Suprapubic skin (tissue), 4 donors: Measurements from ENCODE around the gene FAM171A2.

Experiments
- EP300 ChIP-seq: sonication (generic); formaldehyde crosslinking; IDR thresholded peaks from one replicate; pipeline ENCODE4 v1.6.1; 2017; ENCODE audit warnings: antibody characterized with exemption
- POLR2AphosphoS5 ChIP-seq, 3 donors: sonication (generic); formaldehyde crosslinking; IDR thresholded peaks; one replicate each; pipeline ENCODE4 v1.6.1; 2017; ENCODE audit warnings: antibody characterized with exemption in 3 of 3
- TF ChIP-seq, protein P1 (sequence below), 2 donors: fragments of 200-600 bp in 1 of 2; fragments of 450-650 bp in 1 of 2; sonication (generic) in 1 of 2; IDR thresholded peaks; one replicate each; pipeline ENCODE4 v1.5.1; 2016 to 2019; ENCODE audit warnings: antibody characterized with exemption in 2 of 2, mild to moderate bottlenecking in 1 of 2, moderate library complexity in 1 of 2

DNA sequence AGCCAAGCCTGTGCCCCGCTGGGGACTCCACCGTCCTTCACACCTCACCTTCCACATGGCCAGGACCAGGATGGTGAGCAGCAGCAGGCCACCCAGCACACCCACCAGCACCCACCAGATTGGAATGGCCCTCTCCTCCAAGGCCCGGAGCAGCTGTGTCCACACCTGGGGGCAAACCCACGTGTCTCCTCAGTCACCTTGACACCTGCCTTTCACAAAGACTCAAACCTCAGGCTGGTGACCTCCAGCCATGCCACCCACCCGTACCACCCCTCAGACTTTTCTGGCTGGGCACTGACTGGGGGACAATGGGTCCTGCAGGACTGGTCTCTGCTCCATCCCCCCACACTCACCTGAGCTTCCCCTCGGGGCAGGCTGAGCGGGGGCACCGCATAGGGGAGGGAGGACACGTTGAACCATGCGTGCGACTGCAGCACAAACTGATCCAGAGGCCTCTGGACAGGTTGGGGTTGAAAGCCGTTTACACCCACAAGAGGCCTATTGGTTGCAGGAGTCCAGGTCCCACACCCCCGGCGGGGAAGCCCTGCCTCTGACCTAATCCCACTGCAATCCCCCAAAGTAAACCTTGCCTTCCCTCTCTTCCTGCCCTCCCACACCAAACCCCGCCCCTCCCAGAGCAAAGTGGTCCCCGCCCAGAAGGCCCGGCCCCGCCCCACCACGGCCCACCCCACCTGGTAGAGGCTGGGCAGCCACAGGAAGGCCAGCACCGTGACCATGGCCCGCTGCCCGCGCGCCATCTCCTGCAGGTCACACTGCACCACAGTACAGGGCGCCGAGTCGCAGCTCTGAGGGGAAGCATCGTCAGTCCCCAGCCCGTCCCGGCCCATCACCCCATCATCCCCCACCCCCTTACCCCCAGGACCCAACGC, 10.9 kb upstream of the FAM171A2 start:
- TF ChIP-seq, protein P1, sequence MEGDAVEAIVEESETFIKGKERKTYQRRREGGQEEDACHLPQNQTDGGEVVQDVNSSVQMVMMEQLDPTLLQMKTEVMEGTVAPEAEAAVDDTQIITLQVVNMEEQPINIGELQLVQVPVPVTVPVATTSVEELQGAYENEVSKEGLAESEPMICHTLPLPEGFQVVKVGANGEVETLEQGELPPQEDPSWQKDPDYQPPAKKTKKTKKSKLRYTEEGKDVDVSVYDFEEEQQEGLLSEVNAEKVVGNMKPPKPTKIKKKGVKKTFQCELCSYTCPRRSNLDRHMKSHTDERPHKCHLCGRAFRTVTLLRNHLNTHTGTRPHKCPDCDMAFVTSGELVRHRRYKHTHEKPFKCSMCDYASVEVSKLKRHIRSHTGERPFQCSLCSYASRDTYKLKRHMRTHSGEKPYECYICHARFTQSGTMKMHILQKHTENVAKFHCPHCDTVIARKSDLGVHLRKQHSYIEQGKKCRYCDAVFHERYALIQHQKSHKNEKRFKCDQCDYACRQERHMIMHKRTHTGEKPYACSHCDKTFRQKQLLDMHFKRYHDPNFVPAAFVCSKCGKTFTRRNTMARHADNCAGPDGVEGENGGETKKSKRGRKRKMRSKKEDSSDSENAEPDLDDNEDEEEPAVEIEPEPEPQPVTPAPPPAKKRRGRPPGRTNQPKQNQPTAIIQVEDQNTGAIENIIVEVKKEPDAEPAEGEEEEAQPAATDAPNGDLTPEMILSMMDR (IDR thresholded peaks at IDR 0.05): no peak
- TF ChIP-seq EP300 (no peak), POLR2AphosphoS5 (IDR thresholded peaks at IDR 0.05) (no peak)
